HG03095 (cell line): ENCODE data around the gene TSPAN32.

Experiments
- ATAC-seq: cut with Tn5 transposase; IDR thresholded peaks from one replicate; pipeline ENCODE4 v1.9.1; 2021; ENCODE audit warnings: moderate library complexity; ENCODE audit not compliant: unreplicated experiment

The TSPAN32 gene

DNA sequence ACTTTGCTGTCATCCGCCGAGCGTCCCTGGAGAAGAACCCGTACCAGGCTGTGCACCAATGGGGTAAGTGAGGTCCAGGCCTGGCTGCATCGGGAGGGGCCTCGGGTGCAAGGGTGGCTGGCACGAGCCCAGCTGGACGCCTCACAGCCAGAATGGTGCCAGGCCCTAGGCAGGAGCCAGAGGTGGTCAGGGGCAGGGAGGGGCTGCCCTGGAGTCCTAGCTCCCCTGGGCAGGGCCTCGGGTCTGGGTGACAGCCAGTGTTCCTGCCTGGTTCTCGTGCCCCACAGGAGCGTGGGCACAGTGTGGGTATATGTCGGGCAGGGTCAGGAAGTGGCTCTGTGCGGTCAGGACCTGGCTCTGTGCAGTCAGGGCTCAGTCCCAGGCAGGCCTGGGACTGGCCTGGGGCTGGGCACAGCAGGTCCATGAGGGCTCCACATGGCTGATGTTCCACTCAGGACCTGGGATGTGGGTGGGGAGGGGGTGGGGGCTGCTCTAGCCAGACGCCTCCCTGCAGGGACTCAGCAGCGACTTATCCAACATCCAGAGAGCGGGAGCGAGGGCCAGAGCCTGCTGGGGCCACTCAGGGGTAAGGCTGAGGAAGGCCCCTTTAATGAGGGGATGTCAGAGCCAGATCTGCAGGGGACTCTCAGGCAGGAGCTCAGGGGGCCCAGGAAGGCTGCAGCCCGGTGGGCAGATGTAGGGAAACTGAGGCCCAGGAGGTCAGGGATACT, 1.2 kb downstream of the TSPAN32 start:
- no peak for ATAC-seq

DNA sequence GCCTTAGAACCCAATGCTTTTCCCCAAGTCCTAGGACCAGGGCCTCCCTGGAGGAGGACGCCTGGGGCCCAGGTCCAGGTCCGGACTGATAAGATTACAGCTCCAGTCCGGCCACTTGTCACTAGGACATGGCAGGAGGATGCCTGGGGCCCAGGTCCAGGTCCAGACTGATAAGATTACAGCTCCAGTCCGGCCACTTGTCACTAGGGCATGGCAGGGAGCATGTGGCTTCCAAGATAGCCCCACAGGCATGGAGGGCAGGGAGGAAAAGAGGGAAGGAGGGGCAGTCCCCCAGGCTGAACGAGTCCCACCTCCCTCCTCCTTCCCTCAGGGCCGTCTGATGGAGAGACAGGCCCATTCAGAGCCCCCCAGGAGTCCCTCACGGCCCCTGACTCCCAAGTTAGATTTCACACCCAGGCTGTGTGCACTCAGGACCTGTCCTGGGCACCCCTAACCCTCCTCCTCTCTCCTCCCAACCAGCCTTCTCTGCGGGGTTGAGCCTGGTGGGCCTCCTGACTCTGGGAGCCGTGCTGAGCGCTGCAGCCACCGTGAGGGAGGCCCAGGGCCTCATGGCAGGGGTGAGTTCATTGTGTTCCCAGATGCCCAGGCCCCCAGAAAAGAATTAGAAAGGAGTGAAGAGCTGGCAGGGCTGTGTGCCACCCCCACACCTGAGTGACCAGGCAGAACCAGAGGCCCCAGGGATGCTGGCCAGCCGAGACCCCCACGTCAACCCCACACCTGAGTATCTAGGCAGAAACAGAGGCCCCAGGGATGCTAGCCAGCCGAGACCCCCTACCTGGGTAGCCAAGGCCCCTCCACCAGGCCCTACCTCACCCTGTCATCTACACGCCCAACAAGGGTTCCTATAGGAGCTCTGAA, 2.1 kb downstream of the TSPAN32 start:
- no peak for ATAC-seq

DNA sequence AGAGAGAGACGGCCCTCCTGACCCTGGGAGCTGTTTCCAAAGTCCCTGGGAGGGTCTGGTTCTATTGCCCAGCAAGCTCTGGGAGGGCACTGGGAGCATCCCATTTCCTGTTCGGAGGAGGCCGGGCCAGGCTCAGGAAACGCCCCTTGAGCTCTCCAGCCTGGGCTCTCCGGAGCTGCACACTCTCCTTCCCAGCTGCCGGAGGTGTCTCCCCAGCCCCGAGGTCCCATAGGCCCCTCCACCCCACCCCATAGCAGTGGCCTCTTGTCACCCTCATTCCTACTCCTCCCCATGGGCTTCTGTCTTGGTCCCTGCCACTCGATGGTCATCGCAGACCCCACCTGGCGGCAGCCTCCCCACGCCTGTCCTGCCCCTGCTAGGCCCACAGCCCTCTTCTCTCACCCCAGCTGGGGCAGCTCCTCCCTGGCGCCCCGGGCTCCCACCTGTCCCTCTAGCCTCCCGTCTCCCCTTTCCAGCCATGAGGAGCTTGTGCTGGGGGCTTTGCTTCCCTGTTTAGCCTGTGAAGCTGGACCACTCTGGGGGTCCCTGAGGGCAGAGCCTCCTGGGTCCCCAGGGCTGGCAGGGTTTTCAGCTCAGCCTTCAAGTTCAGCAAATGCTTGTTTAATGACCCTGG, 2.8 kb downstream of the TSPAN32 start:
- no peak for ATAC-seq

DNA sequence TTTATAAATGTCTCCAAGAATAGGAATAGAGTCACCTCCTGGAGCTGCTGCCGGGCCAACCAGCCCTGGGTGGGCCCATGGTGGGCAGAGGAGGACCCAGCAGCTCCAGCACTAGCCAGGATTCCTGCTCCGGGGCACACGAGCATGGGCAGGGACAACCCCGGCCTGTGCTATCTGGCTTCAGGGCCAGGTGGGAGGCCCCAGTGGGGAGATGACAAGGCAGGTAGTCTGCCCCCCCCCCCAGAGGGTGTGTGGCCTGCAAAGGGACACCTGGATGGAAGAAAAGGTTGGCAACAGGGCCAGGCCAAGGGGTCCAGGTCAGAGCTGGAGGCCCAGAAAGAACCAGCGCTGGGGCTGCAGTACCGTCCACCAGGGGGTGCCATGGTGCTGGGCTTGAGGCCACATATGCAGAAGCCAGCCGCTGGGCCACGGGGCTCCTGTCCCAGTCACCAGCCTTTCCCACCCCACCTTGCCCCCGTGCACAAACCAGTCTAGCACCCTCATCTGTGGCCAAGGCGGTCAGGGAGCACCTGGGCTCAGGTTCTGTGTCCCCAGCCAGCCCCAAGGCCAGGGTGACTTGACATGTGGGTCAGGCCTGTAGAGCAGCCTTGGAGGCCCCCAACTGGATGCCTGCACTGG, 3.4 kb downstream of the TSPAN32 start:
- no peak for ATAC-seq

DNA sequence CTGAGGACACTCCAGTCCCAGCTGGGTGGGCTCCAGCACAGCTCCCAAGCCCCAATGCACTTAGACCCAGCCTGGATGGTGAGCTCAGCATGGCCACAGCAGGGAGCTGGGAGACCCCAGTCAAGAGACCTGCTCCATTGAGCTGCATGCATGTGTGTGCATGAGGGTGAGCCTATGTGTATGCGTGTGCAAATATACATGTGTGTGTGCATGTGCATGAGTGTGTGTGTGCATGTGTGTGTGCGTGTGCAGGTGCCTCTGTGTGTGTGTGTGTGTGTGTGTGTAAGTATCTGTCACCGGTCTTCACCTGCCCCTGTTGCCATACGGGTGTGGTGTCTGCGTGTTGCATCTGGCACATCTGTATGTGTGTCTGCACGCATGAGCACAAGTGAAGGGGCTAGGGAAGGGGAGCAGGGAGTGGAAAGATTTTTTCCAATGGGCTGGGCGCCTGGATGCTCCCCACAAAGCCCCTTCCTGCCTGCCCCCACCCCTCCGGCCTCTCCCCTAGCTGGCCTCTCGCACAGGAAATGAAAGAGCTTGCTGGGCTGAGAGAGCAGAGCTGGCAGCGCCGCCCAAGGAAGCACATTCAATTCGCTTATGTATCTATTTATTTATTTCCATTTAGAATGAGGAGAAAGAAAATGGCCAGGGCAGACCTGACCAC, 4.1 kb downstream of the TSPAN32 start:
- ATAC-seq: no peak

DNA sequence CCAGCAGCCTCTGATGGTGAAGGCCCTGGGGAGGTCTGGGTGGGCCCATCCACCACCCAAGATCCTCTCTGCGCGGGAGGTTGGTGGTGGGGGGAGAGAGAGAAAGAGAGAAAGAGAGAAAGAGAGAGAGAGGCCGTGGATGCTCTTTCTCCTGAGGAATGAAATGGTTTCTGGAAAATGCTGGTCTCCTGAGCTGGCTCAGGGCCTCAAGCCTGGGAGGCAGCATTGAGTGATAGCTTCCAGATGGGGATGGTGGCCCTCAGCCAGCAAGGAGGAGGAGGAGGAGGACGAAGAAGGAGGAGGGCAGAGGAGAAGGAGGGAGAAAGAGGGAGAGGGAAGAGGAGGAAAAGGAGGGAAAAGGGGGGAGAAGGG, 4.6 kb downstream of the TSPAN32 start:
- no peak for ATAC-seq

DNA sequence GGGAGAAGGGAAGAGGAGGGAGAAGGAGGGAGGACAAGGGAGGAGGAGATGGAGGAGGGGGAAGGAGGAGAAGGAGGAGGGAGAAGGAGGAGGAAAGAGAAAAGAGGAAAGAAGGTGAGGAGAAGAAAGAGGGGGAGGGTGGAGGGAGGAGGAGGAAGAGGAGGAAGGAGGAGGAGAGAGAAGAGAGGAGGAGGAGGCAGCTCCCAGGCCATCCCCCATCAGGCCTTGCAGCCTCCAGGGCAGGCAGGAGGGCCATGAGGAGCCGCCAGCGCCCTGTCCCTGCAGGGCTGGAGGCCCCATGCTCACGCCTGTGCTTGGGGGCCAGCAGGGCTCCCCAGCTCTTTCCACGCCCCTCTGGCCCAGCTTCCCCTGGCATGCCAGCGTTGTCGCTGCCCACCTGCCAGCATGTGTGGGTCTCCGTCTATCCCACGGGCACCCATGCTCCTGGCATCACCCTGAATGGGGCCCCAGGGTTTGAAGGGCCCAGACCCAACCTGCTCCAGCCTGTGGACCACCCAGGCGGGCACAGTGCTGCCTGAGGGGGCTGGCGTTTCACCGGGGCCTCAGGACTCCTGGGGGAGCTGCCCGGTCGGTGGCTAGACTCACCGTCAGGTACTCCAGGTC, 5.2 kb downstream of the TSPAN32 start:
- ATAC-seq: no peak

DNA sequence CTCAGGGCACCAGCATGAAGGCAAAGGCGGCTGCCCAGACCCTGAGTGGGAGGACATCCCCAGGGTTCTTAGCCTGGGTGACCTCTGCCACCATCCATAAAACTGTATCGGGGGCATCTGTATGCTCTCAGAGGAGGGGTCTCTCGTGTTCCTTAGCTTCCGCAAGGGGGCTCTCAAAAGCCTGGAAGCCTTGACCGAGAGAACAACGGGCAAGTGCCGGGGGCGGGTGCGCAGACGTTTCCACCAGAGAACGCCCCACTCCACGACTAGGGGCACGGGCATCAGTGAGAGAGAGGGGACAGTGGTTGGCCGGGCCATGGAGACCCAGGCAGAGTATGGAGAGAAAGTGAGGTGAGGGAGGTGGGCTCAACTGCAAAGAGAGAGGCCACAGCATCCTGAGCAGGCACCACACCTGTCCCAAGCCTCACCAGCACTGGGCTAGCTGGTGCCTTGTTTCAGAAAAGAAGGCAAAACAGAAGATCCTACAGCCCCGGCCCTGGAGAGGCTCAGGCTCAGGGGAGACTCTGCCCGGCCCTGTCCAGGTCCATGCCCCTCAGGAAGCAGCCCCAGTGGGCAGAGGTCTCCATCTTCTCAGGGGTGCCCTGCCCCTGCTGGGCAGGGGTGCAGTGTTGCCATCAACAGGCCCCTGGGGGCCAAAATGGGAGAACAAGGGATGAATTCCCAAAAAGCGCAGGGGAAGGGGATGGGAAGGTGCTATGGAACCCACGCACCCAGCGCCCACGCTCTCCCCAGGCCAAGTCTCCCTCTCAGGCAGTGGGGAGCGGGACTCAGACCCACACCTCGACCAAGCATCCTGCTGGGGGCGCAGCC, 5.9 kb downstream of the TSPAN32 start:
- no peak for ATAC-seq

DNA sequence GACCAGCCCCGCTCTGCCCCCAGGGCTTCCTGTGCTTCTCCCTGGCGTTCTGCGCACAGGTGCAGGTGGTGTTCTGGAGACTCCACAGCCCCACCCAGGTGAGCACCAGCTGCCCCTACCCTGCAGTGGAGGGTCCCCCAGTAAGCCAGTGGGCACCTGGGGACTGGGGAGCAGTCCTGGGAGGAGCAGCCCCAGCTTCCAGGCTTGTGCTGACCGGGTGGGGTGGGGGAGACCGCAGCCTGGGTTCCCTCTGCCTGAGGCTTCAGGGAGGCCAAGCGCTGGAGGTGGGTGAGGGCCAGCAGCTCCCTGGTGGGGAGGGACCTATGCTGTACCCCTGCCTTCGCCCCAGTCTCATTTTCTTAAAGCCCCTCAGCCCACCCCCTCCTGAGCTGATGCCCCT, 6.9 kb downstream of the TSPAN32 start:
- ATAC-seq: no peak

DNA sequence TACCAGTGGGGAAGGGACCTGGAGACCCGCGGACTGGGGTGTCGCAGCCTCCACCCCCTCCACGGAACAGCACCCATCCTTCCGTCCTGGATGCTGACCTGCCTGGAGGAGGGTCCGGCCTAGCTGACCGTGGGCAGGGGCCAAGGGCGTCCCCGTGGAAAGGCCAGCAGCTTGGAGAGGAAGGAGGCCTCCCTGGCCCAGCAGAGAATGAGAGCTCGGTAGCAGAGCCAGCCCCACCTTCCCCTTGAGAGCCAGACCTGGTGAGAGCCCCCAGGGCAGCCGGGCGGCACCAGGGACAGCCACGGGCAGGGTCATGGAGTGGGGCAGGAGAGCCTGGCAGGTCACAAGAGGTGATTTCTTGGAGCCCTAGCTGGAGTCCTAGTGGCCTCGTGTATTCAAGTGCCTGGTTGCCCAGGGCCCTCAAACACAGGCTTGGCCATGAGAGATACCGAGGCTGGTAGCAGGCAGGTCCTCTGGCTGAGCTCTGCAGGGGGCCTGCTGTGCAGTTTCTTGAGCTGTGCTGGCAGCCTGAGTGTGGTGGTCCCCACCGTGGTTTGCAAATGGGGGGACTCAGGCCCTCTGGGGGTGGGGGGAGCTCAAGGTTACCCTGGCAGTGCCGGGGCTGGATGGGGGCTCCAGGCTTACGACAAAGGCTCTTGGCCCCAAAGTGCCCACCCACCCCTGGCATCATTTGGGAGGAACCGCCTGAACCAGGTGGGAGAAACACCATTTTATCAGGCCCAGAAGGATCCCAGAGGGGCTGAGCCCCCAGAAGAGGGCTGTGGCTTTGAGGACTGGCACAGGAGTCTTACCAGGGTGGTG, 7.6 kb downstream of the TSPAN32 start:
- ATAC-seq: no peak

DNA sequence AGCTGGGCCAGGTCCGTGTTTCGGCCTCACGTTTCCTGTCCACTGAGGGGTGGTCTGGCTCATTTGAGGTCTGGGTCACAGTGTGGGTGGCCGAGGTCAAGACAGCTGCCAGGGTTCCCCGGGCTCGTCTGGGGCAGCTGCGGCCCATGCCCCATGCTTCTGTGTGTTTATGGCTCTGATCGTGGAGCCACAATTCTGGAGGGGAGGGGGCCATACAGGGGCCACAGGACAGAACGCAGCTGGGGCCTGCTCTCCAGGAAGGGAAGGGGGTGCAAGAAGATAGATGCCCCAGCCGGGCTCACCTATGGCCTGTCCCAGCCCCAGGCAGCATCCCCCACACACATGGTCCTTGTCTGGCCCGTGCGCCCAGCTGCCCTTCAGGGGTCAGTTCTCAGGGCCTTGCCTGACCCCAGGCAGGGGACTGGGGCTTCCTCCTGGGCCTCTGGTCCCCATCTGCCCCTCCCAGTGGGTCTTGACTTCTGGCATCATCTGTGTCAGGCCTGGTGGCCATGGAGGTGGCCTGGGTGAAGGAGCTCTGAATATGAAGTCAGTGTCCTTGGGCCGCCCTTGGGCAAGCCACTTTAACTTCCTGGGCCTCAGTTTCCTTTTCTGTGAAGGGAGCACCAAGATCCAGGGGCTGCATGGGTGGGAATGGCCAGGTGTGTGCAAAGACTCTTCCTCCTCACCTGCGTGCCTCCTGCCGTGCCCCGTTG, 8.4 kb downstream of the TSPAN32 start:
- ATAC-seq: no peak

DNA sequence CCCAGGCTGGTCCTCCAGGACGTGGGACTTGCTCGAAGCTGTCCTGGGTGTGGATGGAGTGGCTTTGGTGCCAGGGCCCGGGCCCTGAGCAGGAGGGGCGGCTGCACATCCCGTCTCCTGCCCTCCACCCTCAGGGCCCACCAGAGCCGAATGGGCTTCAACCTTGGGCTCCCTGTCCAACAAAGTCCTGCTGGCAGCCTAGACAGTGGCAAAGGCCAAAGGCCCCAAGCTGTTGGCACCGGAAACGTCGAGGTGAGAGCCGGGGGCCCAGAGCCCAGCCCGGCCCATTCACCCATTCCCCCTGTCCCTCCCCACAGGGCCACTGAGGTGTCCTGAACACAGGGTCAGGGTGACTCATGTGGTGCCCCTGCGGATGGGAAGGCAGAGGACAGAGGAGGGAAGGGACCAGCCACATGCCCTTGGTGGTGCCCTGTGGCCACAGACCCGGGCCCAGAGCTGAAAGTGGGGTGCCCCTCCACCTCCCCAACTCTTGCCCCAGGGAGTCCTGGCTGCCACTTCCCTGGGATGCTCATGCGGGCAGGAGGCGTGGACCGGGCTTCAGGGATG, 9.1 kb downstream of the TSPAN32 start:
- no peak for ATAC-seq

DNA sequence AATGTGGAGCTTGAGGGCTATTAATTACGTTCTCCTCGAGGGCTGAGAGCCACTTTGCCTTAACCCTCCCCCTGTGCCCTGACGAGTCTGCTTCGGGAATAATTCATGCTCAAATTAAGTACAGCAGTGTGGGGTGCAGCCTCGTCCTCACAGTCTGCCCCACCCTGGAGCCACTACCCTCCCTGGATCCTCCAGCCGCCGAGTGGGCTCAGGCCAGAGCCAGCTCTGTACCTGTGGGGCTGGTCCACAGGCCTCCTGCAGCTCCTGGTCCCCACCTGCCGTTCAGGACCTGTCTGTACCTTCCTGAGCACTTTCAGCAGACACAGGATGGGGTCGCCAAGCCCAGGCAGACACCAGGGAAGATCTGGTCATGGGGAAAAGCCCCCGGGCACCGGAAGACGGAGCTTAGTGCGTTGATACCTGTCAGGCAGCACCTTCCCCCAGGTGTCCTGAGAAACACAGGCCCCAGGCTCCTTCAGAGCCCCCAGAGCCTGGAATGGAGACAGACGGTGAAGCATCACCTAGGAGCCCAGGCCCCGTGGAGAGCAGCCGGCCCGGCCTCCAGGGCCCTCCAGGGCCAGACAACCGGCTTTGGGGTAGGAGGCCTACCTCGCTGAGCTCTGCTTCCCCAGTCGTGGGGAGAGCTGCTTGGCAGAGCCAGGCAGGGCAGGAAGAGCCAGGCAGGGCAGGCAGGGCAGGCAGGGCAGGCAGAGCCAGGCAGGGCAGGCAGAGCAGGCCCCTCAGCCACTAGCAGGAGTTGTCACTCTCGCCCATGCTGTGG, 9.7 kb downstream of the TSPAN32 start:
- no peak for ATAC-seq

DNA sequence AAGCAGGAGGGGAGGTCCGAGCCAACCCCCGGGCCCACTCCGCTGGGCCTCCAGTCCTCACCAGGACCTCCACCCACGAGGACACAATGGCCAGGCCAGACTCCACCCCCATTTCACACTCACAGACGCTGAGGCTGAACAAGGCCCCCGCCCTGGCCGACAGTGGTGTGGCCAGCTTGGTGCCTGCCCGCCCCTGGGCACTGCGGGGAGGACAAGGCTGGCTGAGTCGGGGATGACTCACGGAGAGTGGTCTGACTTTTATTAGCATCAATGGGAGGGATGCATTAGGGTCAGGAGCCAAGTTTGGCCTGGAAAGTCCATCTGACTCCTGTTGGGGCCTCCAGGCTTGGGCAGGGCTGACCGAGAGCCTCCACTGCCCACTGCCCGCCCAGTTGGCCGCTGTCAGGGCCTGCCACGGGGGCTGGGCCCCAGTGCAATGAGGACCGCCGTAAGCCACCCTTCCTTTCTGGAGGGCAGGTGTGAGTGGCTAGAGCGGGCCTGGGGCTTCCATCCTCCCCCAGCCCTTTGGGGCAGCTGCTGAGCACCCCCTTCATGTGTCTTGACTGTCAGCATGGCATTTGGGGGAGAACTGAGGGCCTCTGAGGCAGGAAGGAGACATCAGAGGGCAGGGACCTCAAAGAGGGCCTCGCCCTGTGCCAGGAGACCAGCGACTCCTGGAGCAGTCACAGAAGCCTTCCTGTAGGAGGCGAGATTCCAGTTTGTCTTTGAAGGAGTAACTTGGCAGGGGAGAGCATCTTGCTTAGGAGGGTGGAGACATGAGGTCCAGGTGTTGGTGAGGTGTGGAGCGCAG, 10.6 kb downstream of the TSPAN32 start:
- no peak for ATAC-seq

DNA sequence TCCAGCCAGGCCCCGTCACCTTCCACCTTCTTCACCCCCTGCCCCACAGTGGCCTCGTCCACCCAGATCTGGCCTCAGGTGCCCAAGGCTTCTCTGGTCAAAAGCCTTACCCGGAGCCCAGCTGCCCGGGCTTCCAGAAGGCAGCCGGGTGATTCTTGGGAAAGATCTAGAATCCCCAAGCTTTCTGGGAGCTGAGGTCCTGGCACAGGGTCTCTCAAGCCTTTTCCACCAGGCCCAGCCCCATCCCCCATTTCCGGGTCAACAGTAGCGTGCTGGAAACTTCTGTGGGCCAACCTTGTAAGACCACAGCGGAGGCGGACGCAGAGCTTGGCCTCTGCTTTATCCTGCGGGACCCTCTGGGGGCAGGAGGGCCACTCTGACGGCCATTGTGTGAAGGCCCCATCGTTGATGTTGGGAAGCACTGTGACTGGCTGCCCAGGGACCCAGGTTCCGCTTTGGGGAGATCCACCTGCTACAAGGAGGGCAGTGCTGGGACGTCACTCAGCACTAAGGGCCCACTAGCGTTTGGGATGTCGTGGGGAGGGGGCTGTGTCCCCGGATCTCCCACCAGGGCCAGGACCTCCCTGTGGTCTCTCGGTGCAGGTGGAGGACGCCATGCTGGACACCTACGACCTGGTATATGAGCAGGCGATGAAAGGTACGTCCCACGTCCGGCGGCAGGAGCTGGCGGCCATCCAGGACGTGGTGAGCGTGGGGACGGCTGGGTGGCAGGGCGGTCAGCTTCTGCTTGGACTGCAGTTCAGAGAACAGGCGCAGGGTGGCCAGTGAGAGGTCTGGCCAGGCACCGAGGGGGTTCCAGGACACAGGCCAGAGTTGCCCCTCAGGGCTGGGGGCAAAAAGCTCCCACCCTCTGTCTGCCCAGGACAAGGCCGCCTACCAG, 11.5 kb downstream of the TSPAN32 start:
- no peak for ATAC-seq
